ENCODE measurements around the gene CACNA1I. TPM values are rescaled to one million over a fixed set of nuclear protein-coding genes. Genes with fewer than 3 reads are reported as not detected.

CACNA1I gene
- total RNA-seq, 1 experiment from 2014 or later = 0.02 TPM

DNA sequence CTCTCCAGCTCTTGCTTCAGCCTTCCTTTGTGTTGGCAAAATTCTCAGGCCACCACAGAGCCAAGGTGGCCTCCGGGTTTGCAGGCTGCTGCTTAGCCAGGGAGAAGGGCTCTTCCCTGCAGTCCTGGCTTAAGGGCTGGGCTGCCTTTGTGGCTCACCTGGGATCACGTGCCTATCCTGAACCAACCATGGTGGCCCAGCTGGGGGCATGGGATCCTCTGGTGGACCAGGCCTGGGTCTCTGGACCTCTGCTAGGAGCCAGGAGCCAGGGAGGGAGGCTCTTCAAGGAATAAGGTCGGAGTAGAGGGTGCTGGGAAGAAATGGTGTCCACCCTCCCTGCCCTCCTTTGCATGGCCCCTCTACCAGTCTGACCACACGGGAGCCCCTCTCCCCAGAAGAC lies 43.9 kb downstream of the CACNA1I start:
- no peaks in the 10 kb centered on the region for H3K36me3 Mint-ChIP-seq (ENCODE audit: insufficient read depth, unreplicated experiment)
- no peaks in the 10 kb centered on the region for H3K9me3 Mint-ChIP-seq (ENCODE audit: unreplicated experiment)
- DNase-seq (ENCODE audit: unreplicated experiment) = no peak
- BruUV-seq (replicated peaks) = no TSS peak
- peaks cover 68% of the 10 kb centered on the region for H3K27me3 Mint-ChIP-seq (ENCODE audit: insufficient read depth, unreplicated experiment)
- H3K27ac Mint-ChIP-seq (ENCODE audit: low read depth, unreplicated experiment) = no peak overlapping the region
- TF ChIP-seq, protein P1, sequence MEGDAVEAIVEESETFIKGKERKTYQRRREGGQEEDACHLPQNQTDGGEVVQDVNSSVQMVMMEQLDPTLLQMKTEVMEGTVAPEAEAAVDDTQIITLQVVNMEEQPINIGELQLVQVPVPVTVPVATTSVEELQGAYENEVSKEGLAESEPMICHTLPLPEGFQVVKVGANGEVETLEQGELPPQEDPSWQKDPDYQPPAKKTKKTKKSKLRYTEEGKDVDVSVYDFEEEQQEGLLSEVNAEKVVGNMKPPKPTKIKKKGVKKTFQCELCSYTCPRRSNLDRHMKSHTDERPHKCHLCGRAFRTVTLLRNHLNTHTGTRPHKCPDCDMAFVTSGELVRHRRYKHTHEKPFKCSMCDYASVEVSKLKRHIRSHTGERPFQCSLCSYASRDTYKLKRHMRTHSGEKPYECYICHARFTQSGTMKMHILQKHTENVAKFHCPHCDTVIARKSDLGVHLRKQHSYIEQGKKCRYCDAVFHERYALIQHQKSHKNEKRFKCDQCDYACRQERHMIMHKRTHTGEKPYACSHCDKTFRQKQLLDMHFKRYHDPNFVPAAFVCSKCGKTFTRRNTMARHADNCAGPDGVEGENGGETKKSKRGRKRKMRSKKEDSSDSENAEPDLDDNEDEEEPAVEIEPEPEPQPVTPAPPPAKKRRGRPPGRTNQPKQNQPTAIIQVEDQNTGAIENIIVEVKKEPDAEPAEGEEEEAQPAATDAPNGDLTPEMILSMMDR (IDR thresholded peaks at IDR 0.05; ENCODE audit: unreplicated experiment) = no peak
- no peaks in the 10 kb centered on the region for H3K4me1 Mint-ChIP-seq (ENCODE audit: insufficient read depth, unreplicated experiment)
- ChIA-PET CTCF (interaction anchor here (0.6 kb wide), 1 partner anchor 38 kb away, joined by 3 read pairs; no protein-coding TSS in a partner anchor), POLR2A (no interaction called here)
- no peak overlapping the region for H3K4me3 Mint-ChIP-seq (ENCODE audit: unreplicated experiment)
- intact Hi-C loops (cut with micrococcal nuclease) = no loop called here

DNA sequence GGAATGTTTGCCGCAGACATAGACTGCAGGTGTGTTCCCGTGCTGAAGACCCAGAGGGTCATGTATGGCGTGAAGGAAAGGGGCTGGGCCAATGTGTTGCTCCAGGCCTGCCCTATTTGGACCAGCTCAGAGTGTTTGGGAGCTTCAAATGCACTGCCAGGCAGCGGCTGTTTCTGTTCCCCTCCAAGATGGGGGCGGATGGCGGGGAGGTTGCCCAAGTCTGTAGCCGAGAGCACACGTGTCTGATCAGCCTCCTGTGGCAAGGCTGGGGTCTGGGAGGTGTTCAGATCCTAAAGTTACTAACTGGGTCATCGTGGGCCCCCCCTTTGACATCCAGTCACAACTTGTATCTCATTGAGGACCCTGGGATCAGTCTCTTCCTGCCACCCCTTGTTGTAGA lies 45.5 kb downstream of the CACNA1I start:
- Mint-ChIP-seq H3K27ac (ENCODE audit: low read depth, unreplicated experiment) (no peak overlapping the region), H3K9me3 (ENCODE audit: unreplicated experiment) (no peaks in the 10 kb centered on the region), H3K4me1 (ENCODE audit: insufficient read depth, unreplicated experiment) (no peaks in the 10 kb centered on the region), H3K27me3 (ENCODE audit: insufficient read depth, unreplicated experiment) (peaks cover 70% of the 10 kb centered on the region), H3K36me3 (ENCODE audit: insufficient read depth, unreplicated experiment) (no peaks in the 10 kb centered on the region), H3K4me3 (ENCODE audit: unreplicated experiment) (no peak overlapping the region)
- ChIA-PET POLR2A (interaction anchor here (0.6 kb wide), 1 partner anchor 408 kb away, joined by 3 read pairs; no protein-coding TSS in a partner anchor), CTCF (interaction anchor here (0.6 to 0.7 kb wide), 2 partner anchors 8 to 126 kb away, joined by 3 to 4 read pairs; no protein-coding TSS in a partner anchor)
- TF ChIP-seq, protein P1 (IDR thresholded peaks at IDR 0.05; ENCODE audit: unreplicated experiment) = no peak
- intact Hi-C loops (cut with micrococcal nuclease) = no loop called here
- BruUV-seq (replicated peaks) = no TSS peak
- DNase-seq (ENCODE audit: unreplicated experiment) = no peak

DNA sequence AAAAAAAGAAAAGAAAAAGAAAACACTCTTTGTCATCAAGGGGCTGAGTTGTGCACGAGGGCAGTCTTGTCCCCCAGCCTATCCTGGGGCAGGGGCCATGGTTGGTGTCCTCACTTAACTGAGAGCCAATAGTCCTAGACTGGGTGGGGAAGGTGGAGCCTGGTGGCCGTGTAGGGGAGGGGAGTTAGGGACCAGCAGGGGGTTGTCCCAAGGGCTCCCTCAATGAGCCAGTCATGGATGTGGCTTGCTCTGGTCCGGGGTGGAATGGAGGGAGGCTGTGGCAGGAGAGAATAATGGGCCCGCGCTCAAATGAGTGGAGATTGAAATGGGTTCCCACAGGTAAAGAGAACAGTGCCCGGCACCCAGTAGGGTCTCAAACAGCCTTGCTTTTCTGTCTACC lies 46.2 kb downstream of the CACNA1I start:
- no TSS peak for BruUV-seq (replicated peaks)
- H3K27ac Mint-ChIP-seq (ENCODE audit: low read depth, unreplicated experiment) = no peak overlapping the region
- TF ChIP-seq, protein P1 (IDR thresholded peaks at IDR 0.05; ENCODE audit: unreplicated experiment) = no peak
- ChIA-PET CTCF (interaction anchor here (0.6 to 0.7 kb wide), 2 partner anchors 9 to 125 kb away, joined by 3 to 4 read pairs; no protein-coding TSS in a partner anchor), POLR2A (no interaction called here)
- intact Hi-C loops (cut with micrococcal nuclease) = no loop called here
- H3K36me3 Mint-ChIP-seq (ENCODE audit: insufficient read depth, unreplicated experiment) = no peaks in the 10 kb centered on the region
- H3K4me3 Mint-ChIP-seq (ENCODE audit: unreplicated experiment) = no peak overlapping the region
- H3K9me3 Mint-ChIP-seq (ENCODE audit: unreplicated experiment) = no peaks in the 10 kb centered on the region
- no peaks in the 10 kb centered on the region for H3K4me1 Mint-ChIP-seq (ENCODE audit: insufficient read depth, unreplicated experiment)
- no peak for DNase-seq (ENCODE audit: unreplicated experiment)
- peaks cover 66% of the 10 kb centered on the region for H3K27me3 Mint-ChIP-seq (ENCODE audit: insufficient read depth, unreplicated experiment)

DNA sequence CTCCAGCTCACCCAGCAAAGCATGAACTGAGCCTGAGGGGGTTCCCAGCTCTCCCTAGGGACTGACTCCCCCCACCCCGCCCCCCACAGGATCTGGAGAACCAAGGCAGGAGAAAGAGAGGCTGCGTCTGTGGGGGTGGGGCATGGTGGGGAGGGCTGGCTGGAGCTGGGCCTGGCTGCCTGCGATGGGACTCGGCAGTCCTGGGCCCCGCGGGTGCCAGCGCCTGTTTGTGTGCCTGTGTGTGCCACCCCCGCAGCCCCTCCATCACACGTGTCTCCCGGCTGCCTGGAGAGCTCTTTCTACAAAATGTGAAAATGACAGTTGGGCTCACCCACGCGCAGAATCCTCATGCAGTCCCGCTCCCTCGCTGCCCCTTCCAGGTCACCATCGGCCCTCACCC lies 46.8 kb downstream of the CACNA1I start:
- Mint-ChIP-seq H3K27ac (ENCODE audit: low read depth, unreplicated experiment) (no peak overlapping the region), H3K27me3 (ENCODE audit: insufficient read depth, unreplicated experiment) (peaks cover 60% of the 10 kb centered on the region), H3K36me3 (ENCODE audit: insufficient read depth, unreplicated experiment) (no peaks in the 10 kb centered on the region), H3K9me3 (ENCODE audit: unreplicated experiment) (no peaks in the 10 kb centered on the region), H3K4me1 (ENCODE audit: insufficient read depth, unreplicated experiment) (no peaks in the 10 kb centered on the region), H3K4me3 (ENCODE audit: unreplicated experiment) (no peak overlapping the region)
- no TSS peak for BruUV-seq (replicated peaks)
- intact Hi-C loops (cut with micrococcal nuclease) = no loop called here
- TF ChIP-seq, protein P1 (IDR thresholded peaks at IDR 0.05; ENCODE audit: unreplicated experiment) = no peak
- POLR2A ChIA-PET = no interaction called here
- CTCF ChIA-PET = interaction anchor here (0.6 kb wide), 1 partner anchor 1503 kb away, joined by 3 read pairs; no protein-coding TSS in a partner anchor
- DNase-seq (ENCODE audit: unreplicated experiment) = no peak

All from MCF 10A (cell line).